Gastroesophageal sphincter (tissue), 3 donors: ENCODE data around the gene DNASE2B.
A peak's percentile ranks its signal among the peaks of the same experiment; 100 is the strongest.

Experiments
- POLR2AphosphoS5 ChIP-seq: sonication (generic); formaldehyde crosslinking; IDR thresholded peaks from one replicate; pipeline ENCODE4 v1.6.1; 2017; ENCODE audit warnings: antibody characterized with exemption
- TF ChIP-seq, protein P1 (sequence below), 4 experiments: fragments of 200-600 bp in 2 of 4; fragments of 450-650 bp in 2 of 4; sonication (generic) in 1 of 4; IDR thresholded peaks; one replicate each; pipeline ENCODE4 v1.5.1; 2017 to 2019; ENCODE audit warnings: antibody characterized with exemption in 4 of 4, mild to moderate bottlenecking in 2 of 4, moderate library complexity in 2 of 4

DNA sequence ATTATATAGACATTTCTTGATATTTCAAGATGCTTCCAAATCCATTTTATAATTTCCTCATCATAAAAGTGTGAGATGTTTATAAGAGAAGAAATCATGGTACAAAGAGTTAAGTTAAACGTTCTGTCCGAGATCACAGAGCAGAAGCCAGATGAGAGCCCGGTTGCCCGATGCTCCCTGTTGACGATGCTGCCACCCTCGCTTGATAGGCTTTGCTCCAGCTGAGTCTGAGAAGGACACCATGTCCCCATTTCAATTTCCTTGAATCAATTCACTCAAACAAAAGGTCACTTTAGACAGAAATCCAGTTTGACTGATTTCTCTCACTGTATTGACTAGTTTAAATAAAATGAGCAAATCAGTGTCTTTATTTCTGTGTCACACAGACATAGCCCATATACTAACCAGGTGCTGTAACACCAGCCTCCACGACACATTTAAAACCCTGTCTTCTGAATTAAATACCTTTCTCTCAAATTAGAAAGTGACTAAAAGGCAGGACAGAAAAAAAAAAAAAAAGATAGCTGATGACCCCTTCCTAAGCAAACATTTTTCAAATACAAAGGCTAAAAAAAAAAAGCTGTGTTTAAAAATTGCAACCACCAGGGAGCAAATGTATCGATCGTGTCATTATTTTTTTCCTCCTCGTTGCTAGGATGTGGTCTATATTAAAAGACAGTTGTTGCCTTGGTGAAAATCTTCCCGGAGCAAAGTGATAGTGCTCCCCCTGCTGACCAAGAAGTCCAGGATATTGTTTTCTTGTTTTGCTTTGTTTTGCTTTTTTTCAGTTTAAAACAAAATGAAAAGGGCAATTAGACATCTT, 35.2 kb downstream of the DNASE2B start:
- TF ChIP-seq, protein P1, sequence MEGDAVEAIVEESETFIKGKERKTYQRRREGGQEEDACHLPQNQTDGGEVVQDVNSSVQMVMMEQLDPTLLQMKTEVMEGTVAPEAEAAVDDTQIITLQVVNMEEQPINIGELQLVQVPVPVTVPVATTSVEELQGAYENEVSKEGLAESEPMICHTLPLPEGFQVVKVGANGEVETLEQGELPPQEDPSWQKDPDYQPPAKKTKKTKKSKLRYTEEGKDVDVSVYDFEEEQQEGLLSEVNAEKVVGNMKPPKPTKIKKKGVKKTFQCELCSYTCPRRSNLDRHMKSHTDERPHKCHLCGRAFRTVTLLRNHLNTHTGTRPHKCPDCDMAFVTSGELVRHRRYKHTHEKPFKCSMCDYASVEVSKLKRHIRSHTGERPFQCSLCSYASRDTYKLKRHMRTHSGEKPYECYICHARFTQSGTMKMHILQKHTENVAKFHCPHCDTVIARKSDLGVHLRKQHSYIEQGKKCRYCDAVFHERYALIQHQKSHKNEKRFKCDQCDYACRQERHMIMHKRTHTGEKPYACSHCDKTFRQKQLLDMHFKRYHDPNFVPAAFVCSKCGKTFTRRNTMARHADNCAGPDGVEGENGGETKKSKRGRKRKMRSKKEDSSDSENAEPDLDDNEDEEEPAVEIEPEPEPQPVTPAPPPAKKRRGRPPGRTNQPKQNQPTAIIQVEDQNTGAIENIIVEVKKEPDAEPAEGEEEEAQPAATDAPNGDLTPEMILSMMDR (IDR thresholded peaks at IDR 0.05): peak; percentile 70 to 85 (median 73)
- no peak for TF ChIP-seq POLR2AphosphoS5
